Mesodermal cell (in vitro differentiated cells): ENCODE results near the gene C4orf17.
"Not testable (repeated sequence)": the region's sequence is repeated elsewhere in the genome, so short reads cannot be mapped to it uniquely, and the experiment has no call there.

ENCODE experiments used
- H3K27ac ChIP-seq: 2 replicates; pipeline ENCODE4 v1.7.0; 2013; ENCODE audit warnings: mild to moderate bottlenecking, low read depth, low read length, moderate library complexity; ENCODE audit not compliant: severe bottlenecking
- H3K36me3 ChIP-seq: 2 replicates; pipeline ENCODE4 v1.7.1; 2013; ENCODE audit warnings: mild to moderate bottlenecking, low read length, moderate library complexity; ENCODE audit not compliant: control insufficient read depth, insufficient read depth
- H3K4me1 ChIP-seq: one replicate; pipeline ENCODE4 v1.7.1; 2013; ENCODE audit warnings: mild to moderate bottlenecking, low read length; ENCODE audit not compliant: insufficient read depth, control insufficient read depth, poor library complexity, severe bottlenecking
- H3K4me3 ChIP-seq: 2 replicates; pipeline ENCODE4 v1.7.0; 2013; ENCODE audit warnings: low read length, control low read depth, mild to moderate bottlenecking; ENCODE audit not compliant: insufficient read depth, poor library complexity, severe bottlenecking; ENCODE audit errors: extremely low read depth
- H3K9me3 ChIP-seq: 2 replicates; pipeline ENCODE4 v1.7.1; 2013; ENCODE audit warnings: mild to moderate bottlenecking, low read length, moderate library complexity; ENCODE audit not compliant: control insufficient read depth
- WGBS, 2 experiments: methylation state at CpG; one replicate each; pipeline ENCODE4 v1.1.5; 2013; ENCODE audit warnings: missing lambda C conversion rate in 2 of 2; ENCODE audit not compliant: insufficient coverage in 2 of 2; 5-methylcytosine and 5-hydroxymethylcytosine counted together

The C4orf17 gene

GRCh38 chr4:99486648-99487047, 24.2 kb upstream of the C4orf17 start:
- not testable (repeated sequence) for H3K27ac ChIP-seq, H3K4me1 ChIP-seq, H3K36me3 ChIP-seq, H3K4me3 ChIP-seq
- WGBS, 2 experiments, result 100% methylated on average over 1 of the region's 3 CpGs; no CpG with 5 or more reads in 1 of the 2 experiments
- H3K9me3 ChIP-seq, result peaks cover 21% of the 10 kb centered on the region

DNA sequence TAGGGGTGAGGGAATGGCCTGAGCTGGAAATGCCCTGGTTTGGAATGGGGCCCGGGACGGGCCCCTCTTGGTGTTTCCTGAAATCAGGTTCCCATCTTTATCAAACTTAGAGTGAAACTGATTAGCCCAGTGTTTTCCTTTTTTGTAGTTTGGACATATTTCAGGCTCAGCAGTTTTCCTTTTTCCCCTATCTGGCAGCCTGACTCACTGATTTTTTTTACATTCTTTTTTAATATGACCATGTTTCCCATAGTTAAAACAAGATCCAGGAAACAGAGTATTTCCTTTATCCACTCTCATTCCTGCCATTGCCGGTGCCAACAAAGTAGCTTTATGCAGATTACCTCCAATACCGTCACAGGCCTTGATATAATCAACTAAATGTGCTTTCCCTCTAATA, 20.5 kb upstream of the C4orf17 start:
- H3K9me3 ChIP-seq, result peaks cover 14% of the 10 kb centered on the region
- H3K4me3 ChIP-seq, result no peak overlapping the region
- no peak overlapping the region for H3K27ac ChIP-seq
- WGBS, 2 experiments, result 77 to 100% methylated on average over 1 to 3 of the region's 4 CpGs
- no peaks in the 10 kb centered on the region for H3K36me3 ChIP-seq
- H3K4me1 ChIP-seq, result no peaks in the 10 kb centered on the region

- Histone ChIP-seq H3K9me3 (no peaks in the 10 kb centered on the region), H3K4me1 (no peaks in the 10 kb centered on the region), H3K4me3 (no peak overlapping the region), H3K27ac (no peak overlapping the region), H3K36me3 (no peaks in the 10 kb centered on the region)
- WGBS, 2 experiments, result 78 to 89% methylated on average over 2 to 3 of the region's 3 CpGs
These were observed 5.9 kb upstream of the C4orf17 start for GRCh38 chr4:99504804-99505502.

DNA sequence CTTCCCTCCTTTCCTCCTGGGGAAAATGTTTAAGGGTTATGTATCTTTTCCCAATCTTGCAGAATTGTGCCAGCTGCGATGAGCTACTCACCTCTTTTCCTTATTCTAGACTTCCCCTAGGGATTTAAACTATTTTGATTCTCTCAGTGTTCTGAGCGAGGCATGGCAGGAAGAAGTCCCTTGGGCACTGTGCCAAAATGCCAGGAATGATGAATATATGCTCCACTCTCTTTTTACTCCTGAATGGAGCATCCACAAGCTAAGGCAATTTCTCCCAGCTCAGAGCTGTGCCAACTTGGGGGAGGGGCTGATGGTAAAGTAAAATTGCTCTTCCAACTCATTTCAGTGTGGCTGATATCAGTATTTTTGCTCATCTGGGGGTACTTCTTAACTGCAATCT, 4.0 kb upstream of the C4orf17 start:
- Histone ChIP-seq H3K9me3 (no peaks in the 10 kb centered on the region), H3K4me1 (no peaks in the 10 kb centered on the region), H3K36me3 (no peaks in the 10 kb centered on the region), H3K27ac (no peak overlapping the region), H3K4me3 (no peak overlapping the region)
- WGBS, 2 experiments, result 88% methylated on average over 2 of the region's 2 CpGs; no CpG with 5 or more reads in 1 of the 2 experiments

DNA sequence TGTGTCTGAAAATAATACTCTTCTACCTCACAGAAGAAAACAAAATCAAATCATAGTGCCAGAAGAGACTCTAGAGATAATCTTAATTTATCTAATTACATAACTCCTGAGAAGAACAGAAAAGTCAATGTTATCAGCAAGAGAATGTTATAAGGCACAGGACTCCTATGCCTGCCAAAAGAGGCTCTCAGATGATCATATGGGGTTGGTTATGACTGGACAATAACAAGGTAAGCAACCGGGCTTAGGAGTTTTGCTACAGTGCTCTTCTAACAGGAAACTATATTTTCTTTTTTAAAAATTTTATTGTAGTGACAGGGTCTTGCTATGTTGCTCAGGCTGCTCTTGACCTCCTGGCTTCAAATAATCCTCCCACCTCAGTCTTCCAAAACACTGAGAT, 3.5 kb upstream of the C4orf17 start:
- Histone ChIP-seq H3K27ac (no peak overlapping the region), H3K9me3 (no peaks in the 10 kb centered on the region), H3K4me1 (no peaks in the 10 kb centered on the region), H3K36me3 (no peaks in the 10 kb centered on the region), H3K4me3 (no peak overlapping the region)
- no CpG with 5 or more reads among the region's 1 CpG for WGBS, 2 experiments

GRCh38 chr4:99507762-99508161, 3.1 kb upstream of the C4orf17 start:
- Histone ChIP-seq H3K27ac (no peak overlapping the region), H3K36me3 (no peaks in the 10 kb centered on the region), H3K9me3 (no peaks in the 10 kb centered on the region), H3K4me3 (no peak overlapping the region), H3K4me1 (no peaks in the 10 kb centered on the region)

DNA sequence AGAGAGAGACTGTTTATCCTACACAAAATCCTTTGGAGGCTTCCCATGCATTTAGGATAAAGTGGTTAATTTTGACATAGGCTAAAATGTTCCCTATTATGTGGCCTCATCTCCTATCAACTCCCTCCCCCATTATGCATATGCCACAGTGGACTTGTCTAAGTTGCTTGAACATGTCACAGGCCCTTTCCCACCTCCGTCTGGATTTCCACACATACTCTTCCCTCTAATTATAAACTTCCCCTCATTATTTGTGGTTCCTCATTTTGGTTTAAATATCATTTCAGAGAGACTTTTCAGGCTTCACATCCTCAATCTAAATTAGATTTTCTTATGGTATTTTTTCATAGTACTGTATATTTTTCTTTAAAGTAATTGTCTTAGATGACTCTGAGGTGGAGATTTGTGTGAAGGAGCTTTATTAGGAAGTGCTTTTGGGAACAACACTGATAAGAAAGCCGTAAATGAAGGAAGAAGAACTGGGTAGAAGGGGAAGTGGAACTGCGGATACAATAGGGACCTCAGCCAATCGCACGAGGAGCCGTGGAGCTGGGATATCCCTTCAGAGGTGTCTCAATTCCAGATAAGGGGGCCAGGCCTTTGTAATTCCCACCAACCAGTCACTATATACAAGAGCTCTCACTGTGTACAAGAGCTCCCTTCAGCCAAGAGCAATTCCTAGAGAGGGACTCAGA, 7.9 kb downstream of the C4orf17 start:
- Histone ChIP-seq H3K9me3 (no peaks in the 10 kb centered on the region), H3K4me3 (no peak overlapping the region), H3K4me1 (no peaks in the 10 kb centered on the region), H3K36me3 (no peaks in the 10 kb centered on the region), H3K27ac (no peak overlapping the region)
- 82 to 84% methylated on average over 3 to 6 of the region's 6 CpGs for WGBS, 2 experiments

DNA sequence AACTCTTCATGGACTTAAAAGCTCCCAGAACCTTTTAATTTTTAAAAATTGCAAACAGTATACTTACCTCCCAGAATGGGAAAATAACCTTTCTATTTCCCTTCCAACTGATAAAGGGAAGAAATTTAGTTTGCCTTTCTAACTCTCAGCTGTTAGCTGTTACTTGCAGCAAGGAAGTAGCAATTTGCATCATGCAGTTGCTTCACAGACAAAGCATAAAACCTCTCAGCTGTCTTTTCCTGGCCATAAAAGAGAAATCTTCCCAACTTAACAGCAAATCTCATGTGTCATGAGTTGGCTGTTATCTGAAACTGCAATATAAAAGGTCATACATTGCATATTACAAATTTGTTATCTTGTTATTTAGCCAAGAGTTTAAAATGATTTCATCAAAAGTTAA, 18.4 kb downstream of the C4orf17 start:
- no peaks in the 10 kb centered on the region for H3K4me1 ChIP-seq
- no peaks in the 10 kb centered on the region for H3K36me3 ChIP-seq
- H3K27ac ChIP-seq, result no peak overlapping the region
- H3K9me3 ChIP-seq, result no peaks in the 10 kb centered on the region
- H3K4me3 ChIP-seq, result no peak overlapping the region

DNA sequence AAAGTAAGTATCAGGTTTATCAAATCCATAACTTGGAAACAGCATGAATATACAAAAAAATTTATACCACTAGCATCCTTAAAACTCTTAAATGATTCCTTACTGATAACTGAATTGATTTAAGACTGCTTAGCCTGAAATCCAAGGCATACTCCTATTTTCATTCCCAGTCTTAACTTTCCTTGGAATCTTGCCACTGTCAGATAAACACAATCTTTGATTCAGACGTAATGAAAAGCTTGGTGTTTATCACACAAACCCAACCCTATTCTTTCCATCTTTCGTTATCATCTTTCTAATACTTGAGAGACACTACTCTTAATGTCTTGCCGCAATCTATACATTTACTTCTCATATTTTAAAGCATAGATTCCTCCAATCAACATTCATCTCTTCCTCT, 19.1 kb downstream of the C4orf17 start:
- Histone ChIP-seq H3K9me3 (no peaks in the 10 kb centered on the region), H3K4me3 (no peak overlapping the region), H3K4me1 (no peaks in the 10 kb centered on the region), H3K27ac (no peak overlapping the region), H3K36me3 (no peaks in the 10 kb centered on the region)
- WGBS, 2 experiments, result 78 to 94% methylated on average over 3 of the region's 3 CpGs

GRCh38 chr4:99534699-99535098, 23.9 kb downstream of the C4orf17 start:
- not testable (repeated sequence) for H3K27ac ChIP-seq, H3K4me3 ChIP-seq, H3K4me1 ChIP-seq, H3K9me3 ChIP-seq, H3K36me3 ChIP-seq
- 90% methylated on average over 2 of the region's 3 CpGs; no CpG with 5 or more reads in 1 of the 2 experiments for WGBS, 2 experiments

DNA sequence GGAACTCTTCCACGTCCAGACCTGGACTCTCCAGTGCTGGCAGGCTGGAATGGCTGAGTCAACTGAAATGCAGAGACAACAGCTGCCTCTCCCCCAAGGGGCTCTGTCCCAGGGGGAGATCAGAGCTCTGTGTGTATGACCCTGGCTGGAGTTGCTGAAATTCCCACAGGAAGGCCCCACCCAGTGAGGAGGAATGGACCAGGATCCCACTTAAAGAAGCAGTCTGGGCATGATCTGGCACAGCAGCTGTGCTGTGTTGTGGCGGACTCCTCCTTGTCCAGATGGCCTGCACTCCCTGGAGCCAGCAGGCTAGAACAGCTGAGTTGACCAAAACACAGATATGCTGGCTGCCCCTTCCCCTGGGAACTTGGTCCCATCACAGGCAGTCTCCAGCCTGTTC, 25.4 kb downstream of the C4orf17 start:
- H3K9me3 ChIP-seq, result no peaks in the 10 kb centered on the region
- H3K4me1 ChIP-seq, result no peaks in the 10 kb centered on the region
- 67 to 70% methylated on average over 1 of the region's 2 CpGs for WGBS, 2 experiments
- no peak overlapping the region for H3K27ac ChIP-seq
- no peaks in the 10 kb centered on the region for H3K36me3 ChIP-seq
- H3K4me3 ChIP-seq, result no peak overlapping the region
